GM21423 (cell line): ENCODE data around the gene SPATA17.

Source experiments
- ATAC-seq: cut with Tn5 transposase; IDR thresholded peaks from one replicate; pipeline ENCODE4 v1.9.1; 2021; ENCODE audit warnings: mild to moderate bottlenecking, moderate library complexity; ENCODE audit not compliant: unreplicated experiment

Gene SPATA17

DNA sequence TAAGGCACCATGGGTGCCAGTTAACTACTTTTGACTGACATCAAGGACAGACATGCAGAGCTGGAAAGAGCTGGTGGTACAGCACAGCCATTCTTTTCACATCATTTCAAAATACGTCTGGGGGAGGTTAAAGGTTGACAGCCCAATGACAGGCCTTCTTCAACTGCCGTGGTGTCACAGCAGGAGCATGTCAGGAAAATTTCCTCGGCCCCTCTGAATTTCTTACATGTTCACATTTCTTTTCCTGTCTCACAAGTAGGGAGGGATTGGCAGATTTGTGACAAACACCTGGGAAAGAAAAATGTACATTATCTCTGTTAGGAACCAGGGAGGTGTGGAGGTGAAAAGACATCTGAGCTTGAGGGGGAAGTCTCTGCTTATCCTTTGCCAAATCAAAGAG, 279.1 kb downstream of the SPATA17 start:
- ATAC-seq: no peak

DNA sequence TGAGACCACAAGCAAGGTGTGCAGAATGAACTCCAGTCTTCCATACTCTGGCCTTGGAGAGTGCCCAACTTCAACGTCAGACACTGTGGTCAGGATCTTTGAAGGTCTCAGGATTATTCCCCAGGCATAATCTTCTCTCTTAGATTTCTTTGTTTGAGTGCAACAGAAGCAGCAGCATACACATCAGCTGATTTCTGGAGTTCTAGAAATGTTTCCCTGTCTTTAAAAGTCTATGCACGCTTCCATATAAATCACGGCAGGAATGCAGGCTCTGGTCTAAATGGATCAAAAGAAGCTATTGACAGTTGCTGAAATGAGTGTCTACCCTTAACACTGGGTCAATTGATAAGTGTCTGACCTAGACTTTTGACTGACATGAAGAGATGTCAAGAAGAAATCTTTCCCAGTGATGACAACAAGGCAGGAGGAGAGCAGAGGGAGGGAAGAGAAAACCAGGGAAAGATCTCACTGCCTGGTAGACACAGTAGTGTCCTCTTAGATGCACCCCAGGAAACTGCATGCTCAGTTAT, 279.7 kb downstream of the SPATA17 start:
- no peak for ATAC-seq

DNA sequence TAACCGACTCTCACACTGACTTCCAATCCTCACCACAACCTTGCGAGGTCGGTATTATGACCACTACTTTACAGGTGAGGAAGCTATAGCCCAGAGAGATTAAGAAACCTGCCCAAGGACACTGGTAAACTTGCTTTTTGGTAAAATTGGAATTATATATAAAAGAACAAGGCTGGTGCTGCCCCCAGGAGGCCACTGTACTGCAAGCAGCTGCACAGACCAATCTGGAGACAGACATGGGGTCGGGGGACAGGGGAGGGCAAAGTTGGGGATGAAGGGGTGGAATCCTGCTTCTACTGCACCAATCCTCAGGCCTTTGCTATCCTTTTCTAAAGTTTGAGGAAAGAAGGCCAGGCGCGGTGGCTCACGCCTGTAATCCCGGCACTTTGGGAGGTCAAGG, 280.8 kb downstream of the SPATA17 start:
- ATAC-seq: no peak

- ATAC-seq: no peak
Measured at GRCh38 chr1:217917281-217917887, 286.2 kb downstream of the SPATA17 start.

GRCh38 chr1:217919683-217920388, 288.7 kb downstream of the SPATA17 start:
- no peak for ATAC-seq
